GM21717 (cell line): Measurements from ENCODE around the gene NCK1.

Experiments used
- ATAC-seq: cut with Tn5 transposase; IDR thresholded peaks from one replicate; pipeline ENCODE4 v1.9.1; 2021; ENCODE audit warnings: mild to moderate bottlenecking, moderate library complexity; ENCODE audit not compliant: unreplicated experiment

The NCK1 gene

GRCh38 chr3:136861890-136862616, at the start of gene NCK1:
NCK1 (plus strand) TSS chr3:136862208; CDS start chr3:136928002, 65,794 bp downstream.
- peak; percentile 97 for ATAC-seq

DNA sequence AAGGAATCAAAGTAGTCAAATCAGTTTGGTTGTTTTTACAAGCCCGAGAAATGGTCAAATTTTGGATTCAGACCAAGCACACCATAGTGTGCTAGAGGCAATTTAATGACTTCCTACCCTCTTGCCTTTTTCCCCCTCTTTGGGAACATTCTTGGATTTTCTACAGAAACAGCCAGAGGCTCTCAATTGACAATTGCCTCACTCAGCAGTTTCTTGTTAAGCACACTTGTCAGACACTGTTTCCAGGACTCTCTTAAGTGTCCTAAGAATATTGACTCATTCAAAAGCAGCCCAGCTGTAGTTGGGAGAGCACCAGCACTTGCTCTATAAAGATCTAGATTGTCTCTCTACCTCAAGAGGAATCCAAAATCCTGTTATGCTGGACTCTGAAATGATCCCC, 44.6 kb upstream of the NCK1 start:
- ATAC-seq = no peak

GRCh38 chr3:136818191-136818768, 43.7 kb upstream of the NCK1 start:
- ATAC-seq = no peak

GRCh38 chr3:136818769-136819391, 43.1 kb upstream of the NCK1 start, which contains the start of gene SLC35G2:
SLC35G2 (plus strand) TSS chr3:136819126; CDS start chr3:136854461, 35,335 bp downstream.
- no peak for ATAC-seq

- ATAC-seq = no peak
These were observed 42.6 kb upstream of the NCK1 start for GRCh38 chr3:136819392-136819730.

GRCh38 chr3:136819731-136820679, 42.0 kb upstream of the NCK1 start:
- no peak for ATAC-seq

DNA sequence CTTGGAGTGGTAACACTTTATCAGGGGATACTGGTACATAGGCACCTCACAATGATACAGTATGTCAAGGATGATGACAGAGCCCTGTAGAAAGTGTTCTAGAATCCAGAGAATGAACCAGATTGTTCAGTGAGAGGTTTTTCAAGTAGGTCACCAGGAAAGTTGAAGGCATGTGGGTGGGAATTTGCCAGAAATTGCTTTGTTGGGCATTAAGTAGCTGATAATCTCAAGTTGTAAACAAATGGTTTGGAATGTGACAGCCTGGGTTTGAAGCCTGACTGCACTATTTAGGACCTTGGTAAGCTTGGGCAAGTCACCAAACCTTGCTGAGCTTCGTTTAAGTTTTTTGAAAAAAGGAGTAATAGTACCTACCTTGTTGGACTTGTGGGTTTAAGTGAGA, 30.5 kb upstream of the NCK1 start:
- ATAC-seq = no peak

DNA sequence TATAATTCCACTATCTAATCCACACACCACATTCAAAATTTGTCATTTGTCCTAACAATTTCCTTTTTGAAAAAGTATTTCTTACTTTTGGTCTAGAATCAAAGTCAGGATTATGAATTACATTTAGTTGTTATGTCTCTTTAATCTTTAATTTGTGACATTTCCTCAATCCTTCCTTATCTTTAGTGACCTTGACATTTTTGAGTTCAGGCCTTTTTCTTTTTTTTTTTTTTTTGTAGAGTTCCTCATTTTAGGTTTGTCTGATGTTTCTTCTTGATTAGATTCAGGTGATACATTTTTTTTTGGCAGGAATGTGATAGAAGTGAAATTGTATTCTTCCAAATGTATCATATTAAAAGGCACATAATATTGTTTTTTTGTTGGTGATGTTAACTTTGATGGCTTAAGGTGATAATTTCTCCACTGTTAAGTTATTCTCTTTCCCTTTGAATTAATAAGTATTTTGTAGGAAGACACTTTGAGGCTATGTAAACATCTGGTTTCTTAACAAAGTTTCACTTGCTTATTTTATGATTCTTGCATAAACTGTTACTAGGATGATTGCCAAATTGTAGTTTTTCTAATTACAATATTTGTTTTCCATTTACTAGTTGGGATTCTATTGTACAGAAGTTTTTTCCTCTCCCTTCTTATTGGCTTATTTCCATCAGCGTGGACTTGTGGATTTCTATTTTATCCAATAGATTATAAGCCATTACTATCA, 26.8 kb upstream of the NCK1 start:
- ATAC-seq = no peak

- ATAC-seq = no peak
These were observed 26.0 kb upstream of the NCK1 start for GRCh38 chr3:136835813-136836510.

GRCh38 chr3:136836511-136837156, 25.4 kb upstream of the NCK1 start:
- ATAC-seq = no peak

DNA sequence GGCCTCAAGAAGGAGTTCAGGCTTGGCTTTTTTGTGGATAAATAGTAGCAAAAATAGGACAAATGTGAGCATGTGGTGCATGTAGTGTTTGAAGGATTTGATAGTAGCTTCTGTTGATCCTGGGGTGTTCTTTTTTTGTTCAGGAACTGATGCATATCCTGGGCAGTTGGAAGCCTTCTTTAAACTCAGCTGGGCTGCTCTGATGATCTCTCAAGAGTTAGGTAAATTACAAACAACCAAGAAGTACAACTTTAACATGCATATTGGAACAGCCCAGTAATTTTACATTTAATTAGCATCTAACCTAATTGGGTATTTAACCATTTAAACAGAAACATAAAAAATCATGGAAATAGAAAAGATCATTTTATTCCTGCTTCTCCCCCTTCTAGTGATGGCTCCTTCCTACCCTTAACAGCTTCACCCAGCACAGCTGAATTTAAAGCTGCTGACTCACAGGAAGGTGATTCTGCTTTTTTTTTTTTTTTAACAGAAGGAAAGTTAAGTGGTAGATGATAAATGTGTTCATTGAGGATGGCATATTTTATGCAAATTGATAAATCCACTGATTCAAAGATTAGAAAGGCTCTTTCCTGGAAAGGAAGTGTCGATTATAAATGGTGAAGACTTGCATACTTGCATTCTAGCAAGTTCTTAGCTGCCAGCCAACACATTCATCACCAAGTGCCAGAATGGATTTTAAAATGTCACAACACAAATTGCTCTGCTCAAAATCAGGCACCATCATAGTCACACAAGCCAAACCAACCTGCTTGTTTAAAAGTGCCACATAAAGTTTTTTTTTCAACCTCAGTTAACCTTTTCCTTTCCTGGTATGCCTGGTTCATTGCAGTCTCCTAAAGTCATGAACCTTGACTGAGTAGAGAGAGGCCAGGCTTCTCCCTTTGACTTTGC, 23.1 kb upstream of the NCK1 start:
- ATAC-seq = no peak

DNA sequence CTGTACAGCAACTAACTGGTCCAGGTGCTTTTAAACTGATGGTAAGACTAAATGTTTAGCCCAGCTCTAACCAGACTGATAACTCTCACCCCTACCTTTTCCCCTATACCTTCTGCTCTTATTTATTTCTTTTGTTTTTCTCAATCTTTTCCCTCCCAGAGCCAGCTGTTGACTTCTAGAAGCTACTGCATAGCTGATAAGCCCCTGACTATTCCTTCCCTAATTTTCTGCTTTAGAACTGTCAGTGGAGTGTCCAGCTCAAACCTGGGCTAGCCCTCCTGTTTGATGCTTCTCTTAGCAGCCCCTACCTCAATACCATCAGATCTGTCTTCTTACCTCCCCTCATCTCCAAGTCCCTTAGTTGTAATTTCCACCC, 22.5 kb upstream of the NCK1 start:
- no peak for ATAC-seq

DNA sequence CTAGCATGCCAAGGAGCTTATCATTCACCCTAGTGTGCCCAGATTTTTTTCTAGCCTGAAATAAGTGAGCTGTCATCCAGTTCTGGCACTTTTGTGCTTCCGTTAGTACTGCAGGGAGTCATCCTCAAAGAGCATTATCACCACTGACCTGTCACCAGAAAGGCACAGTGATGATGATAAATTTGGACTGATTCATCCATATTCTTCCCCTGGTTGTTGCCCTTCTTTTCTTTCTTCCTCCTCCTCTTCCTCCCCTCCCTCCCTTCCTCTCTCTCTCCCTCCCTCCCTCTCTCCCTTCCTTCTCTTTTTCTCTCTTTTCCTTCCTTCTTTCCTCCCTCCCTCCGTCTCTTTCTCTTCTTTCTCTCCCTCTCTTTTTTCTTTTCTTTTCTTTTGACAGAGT, 21.8 kb upstream of the NCK1 start:
- no peak for ATAC-seq

GRCh38 chr3:136842294-136842693, 19.7 kb upstream of the NCK1 start:
- no peak for ATAC-seq

GRCh38 chr3:136844724-136845123, 17.3 kb upstream of the NCK1 start:
- ATAC-seq = no peak

- no peak for ATAC-seq
These were observed 9.8 kb upstream of the NCK1 start for GRCh38 chr3:136852180-136852579.

- ATAC-seq = no peak
These were observed 5.3 kb upstream of the NCK1 start for GRCh38 chr3:136856665-136857064.

- ATAC-seq = no peak
These were observed 3.6 kb upstream of the NCK1 start for GRCh38 chr3:136858381-136858780.
